NCI-H510A treated with DMSO at 0.1 percent for 48 hours (cell line): ENCODE measurements around the gene CUL1.
"Not testable (repeated sequence)": the region's sequence is repeated elsewhere in the genome, so short reads cannot be mapped to it uniquely, and the experiment has no call there.

ENCODE experiments used
- DNase-seq: peaks from one replicate; lab custom pipeline; 2025; lab: John Stamatoyannopoulos, UW

Gene CUL1

DNA sequence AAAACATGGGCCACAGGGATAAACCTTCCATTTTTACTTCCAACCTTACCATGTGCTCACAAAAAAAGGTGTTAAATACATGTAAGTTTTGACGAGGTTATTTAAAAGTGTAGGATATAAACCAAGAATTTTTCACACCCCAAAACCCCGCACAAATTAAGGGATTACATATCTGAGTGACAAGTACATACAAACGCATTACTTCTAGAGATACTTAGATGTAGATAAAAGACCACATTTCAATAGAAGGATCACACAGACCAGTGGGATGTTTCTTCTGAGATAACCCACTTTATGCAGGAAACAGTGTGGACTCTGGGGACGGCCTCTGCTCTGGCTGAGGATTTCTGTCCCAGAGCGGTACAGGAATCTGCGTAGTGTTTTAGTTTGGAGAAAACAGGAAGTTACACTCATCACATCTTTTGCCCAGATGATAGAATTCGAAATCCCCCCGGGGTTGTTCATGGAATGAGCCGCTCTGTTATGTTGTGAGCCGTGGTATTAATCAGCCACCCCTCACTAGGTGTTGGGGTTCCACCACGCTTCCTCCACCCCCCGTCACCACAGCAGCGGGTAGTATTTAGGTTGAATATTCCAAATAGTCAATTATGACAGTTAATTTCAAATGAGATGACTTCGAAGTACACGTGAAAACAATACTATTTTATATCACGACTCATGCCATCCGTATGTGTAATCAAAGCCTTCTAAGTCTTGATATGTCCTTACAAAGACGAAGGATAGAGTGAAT, 1.3 kb upstream of the CUL1 start:
- no peak for DNase-seq

DNA sequence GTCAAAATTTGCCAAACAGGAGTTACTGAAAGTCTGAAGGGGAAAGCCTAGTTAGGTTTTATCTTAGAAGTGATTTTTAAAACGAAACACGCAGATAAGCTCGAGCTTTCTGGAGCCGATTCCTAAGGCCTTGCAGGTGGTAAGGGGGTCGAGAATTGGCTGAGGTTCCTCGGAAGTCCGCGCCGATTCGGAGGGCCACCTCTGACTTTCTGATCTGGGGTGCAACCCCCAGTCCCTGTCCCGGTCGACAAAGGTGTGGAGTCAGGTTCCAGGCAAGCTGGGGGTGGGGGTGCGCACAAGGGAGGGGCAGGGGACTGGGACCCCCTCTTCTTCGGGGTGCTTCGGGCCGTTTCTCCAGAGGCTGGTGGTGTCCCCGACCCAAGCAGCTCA, 701 bp upstream of the CUL1 start:
- no peak for DNase-seq

- no peak for DNase-seq
These were observed 500 bp downstream of the CUL1 start for GRCh38 chr7:148699024-148699781.

DNA sequence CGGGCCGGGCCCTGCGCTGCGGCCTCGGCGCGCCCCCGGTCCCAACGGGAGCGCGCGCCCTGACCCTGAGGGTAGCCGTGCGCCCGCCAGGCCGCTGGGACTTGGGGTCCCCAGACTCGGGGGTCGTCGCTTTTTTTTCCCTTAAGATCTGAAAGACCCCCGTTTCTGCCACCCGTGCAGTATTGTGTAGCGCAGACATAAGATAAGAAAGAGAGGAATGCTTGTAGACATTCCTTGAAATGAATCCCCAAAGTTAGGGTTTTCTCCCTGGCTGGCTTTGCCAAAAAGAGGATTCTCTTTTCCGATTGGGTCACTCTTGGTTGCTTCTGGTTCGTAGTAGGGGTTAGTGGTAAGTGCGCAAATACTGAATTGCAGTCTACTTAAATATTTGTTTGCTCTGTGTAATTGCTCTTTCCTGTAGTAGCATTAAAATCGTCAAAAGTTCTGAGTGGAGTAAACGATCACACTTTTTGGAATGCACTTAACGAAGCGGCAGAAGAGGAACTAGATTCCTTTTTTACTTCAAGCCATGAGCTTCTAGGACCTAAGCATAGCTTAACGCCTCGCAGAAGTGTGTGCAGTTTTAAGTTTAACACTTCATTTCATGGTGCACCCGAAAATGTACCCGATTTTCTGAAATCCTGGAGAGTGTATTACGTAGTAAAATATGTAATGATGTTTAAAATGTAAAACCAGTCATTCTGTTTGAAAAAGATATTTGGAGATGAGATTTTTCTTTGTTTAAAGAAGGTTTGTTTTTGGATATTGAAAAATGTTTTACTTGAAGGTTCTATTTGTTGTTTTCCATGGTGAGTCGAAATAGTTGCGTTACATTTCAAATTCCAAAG, 1.3 kb downstream of the CUL1 start:
- peak; percentile 10 for DNase-seq

GRCh38 chr7:148700661-148701064, 2.0 kb downstream of the CUL1 start:
- no peak for DNase-seq

GRCh38 chr7:148701414-148701813, 2.7 kb downstream of the CUL1 start:
- no peak for DNase-seq

DNA sequence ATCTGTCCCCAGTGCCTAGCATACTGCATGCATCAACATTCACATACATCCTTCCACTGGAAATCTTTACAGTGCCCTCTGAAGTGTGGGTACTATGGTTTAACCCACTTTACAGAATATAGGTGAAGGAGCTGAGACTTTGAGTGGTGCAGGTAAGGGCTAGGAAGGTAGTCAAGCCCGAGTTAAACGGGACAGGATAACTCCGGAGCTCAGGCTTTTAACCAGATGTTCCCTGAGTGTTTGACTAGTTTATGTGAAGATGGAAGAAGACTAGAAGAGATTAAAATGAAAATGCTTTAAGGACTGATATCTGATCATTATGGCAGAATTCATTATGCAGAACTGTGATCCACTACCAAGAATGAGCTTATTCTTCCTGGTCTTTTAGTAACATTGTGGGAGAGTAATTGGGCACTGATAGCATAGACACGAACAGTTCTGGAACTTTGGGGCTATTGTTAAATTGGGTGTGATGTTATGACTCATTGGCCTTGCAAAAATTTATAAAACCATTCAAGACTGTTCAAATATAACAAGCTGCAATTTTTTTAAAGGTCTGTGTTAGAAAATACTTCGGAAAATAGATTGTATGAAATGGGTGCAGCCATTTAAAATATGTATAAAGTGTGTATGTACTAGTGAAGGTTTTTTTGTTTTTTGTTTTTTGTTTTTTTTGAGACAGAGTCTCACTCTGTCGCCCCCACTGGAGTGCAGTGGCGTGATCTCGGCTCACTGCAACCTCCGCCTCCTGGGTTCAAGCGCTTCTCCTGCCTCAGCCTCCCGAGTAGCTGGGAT, 4.4 kb downstream of the CUL1 start:
- DNase-seq = no peak

DNA sequence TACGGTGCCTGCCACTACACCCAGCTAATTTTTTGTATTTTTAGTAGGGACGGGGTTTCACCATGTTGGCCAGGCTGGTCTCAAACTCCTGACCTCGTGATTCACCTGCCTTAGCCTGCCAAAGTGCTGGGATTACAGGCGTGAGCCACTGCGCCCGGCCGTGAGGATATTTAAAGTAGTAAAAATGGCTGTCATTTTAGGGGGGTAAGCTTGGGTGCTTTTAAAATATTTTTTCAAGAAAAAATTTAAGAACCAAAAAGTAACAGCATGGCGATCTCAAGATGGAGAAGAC, 4.9 kb downstream of the CUL1 start:
- DNase-seq = not testable (repeated sequence)

DNA sequence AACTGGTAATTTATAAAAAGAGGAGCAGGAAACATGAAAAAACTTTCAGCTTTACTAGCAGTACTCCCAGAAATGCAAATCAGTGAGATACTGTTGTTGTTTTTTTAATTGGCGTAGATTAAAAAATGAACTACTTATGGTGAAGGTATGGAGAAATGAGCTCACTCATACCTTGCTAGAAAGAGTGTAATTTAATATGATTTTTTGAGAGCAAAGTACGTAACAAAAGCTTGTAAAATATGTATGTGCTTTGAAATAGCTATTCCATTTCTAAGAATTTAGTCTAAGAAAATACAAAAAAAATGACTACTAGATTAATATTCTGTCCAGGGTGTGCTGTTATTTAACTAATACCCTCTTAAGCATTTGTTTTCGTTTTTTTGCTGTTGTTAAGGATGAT, 5.5 kb downstream of the CUL1 start:
- DNase-seq = no peak

DNA sequence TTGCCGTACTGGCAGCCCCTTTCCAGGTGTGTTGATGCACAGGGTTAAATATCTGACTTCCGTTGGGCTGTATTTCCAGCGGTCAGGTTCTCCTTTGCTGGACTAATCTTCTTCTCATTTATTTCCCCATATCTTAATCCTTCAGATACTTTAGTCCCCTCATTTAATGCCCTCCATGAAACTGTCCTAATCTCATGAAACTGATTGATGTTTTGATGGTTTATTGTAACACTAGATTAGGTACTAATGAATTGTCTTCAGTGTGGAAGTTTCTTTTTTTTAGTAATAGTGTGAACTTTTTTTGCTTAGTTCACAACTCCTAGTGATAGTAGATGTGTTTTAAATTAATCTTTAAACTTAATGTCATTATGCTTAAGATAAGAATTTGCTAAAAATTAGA, 6.3 kb downstream of the CUL1 start:
- no peak for DNase-seq

DNA sequence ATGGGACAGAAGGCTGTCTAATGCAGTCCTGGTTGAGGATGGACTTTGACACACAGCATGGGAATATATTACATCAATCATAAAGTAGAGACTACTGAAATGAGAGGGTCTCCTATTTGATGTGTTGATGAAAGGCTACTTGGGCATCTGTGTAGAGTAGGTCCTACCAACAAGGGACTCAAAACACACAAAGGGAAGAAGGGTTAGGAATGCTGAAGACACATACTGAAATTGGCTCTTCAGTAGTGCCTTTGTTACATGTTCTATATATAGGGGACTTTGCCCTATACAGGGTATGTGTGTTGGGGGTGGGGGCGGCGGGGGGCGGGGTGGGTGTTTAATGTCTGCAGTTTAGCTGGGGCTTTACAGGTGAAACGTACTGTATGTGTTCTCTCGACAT, 7.7 kb downstream of the CUL1 start:
- no peak for DNase-seq

- DNase-seq = no peak
These were observed 9.6 kb downstream of the CUL1 start for GRCh38 chr7:148708026-148708885.

- no peak for DNase-seq
These were observed 10.3 kb downstream of the CUL1 start for GRCh38 chr7:148709014-148709413.

GRCh38 chr7:148710426-148710825, 11.7 kb downstream of the CUL1 start:
- not testable (repeated sequence) for DNase-seq

DNA sequence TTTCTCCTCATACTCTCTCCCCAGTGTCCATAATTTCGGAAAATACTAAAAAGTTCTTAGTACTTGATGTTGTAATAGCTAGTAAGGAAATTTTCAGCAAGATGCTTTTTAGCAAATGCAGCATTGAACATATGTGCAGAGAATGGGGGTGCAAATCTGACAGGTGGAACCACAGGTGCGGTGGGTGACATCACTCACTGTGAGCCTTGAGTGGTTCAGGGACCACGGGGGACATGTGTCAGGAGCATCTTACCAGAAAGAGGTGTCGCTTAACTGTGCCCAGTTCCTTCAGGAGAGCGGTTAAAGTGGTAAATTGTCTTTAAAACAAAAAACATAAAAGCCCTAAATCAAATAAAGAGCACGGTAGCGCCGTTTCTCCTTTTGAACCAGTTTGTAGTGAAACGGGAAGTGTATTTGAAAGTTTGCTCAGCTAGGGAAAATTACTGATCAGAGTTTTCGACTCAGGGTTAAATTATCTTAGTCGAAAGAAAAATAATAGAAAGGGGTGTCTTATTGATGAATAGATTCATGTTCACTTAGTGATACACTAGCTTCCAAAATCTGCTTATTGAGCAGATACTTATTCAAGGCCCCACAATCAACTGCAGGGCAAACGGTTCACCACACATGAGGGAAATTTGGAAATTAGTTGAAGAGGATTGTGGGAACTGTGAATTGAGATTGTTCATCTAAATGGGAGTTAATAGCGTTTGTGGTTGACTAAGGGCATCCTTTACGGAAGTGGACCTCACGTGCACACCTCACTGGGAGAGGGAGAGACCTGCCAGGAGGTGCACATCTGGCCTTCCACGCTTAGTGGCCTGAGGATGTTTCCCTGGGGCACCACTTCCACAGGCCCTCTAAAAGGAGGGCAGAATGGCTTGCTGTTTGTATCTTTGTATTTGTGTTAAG, 12.7 kb downstream of the CUL1 start:
- DNase-seq = no peak

- DNase-seq = no peak
These were observed 14.1 kb downstream of the CUL1 start for GRCh38 chr7:148712678-148713329.

DNA sequence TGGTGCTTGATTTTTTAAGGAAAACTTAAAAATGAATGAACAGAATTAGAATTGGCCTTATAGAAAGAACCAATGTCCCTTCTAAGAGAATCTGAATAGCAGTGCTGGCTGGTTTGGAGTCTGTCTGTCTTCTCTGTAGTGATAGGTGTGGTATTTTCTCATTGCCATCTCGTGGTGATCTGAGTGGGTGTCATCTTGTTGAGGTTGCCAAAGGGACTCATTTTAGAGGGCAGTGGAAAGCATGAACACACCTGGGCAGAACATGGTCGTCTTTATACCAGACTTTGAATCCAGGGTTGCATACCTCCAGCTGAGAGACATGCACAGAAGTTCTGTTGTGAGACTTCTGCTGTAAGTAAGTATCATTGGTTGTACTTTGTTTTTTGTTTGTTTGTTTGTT, 15.8 kb downstream of the CUL1 start:
- no peak for DNase-seq

GRCh38 chr7:148715027-148715426, 16.3 kb downstream of the CUL1 start:
- DNase-seq = no peak

DNA sequence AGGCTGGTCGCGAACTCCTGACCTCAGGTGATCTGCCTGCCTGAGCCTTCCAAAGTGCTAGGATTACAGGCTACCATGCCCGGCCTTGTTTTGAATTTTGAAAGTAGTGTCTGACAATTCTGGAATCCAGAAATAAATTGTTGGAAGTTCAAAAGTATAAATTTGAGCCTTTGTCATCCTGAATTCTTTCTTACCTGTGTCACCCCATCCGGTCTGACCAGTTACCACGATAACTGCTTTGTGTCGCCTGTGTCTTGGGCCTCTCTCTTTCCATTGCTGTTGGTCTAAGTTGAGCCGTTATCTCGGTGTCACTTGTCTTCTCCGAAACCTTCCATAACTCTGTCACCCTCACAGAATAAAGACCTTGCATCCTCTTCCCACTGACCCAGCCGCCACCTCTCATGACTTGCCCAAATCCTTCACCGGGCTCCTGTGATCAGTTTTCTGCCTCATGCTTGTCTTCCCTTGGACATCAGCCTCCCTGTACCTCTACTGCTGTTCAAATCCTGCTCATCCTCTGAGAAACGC, 18.6 kb downstream of the CUL1 start:
- DNase-seq = no peak
